Measurements from ENCODE around the gene SCYL1.

Gene SCYL1

GRCh38 chr11:65496304-65497140, 28.4 kb upstream of the SCYL1 start:
- Histone ChIP-seq H3K27ac (ENCODE audit: low read length) (peak overlapping the region; percentile 100), H3K27me3 (ENCODE audit: control insufficient read depth in 1 of 2, insufficient read depth in 2 of 2, low read length in 2 of 2) (no peaks in the 10 kb centered on the region), H3K9me3 (ENCODE audit: control insufficient read depth in 2 of 2, low read length in 2 of 2) (no peaks in the 10 kb centered on the region), H3K9ac (ENCODE audit: low read length in 2 of 2) (peak overlapping the region; percentile 90 to 91), H3K4me3 (ENCODE audit: low read length in 2 of 2) (peak overlapping the region; percentile 64 to 72), H3K36me3 (ENCODE audit: control insufficient read depth in 2 of 2, insufficient read depth in 2 of 2, low read length in 2 of 2) (peaks cover 9 to 14% of the 10 kb centered on the region in 2 donors), H3K4me1 (ENCODE audit: control insufficient read depth, insufficient read depth, low read length) (peaks cover 61% of the 10 kb centered on the region)

- Histone ChIP-seq H3K36me3 (ENCODE audit: control insufficient read depth in 2 of 2, insufficient read depth in 2 of 2, low read length in 2 of 2) (peaks cover 14 to 23% of the 10 kb centered on the region in 2 donors), H3K4me1 (ENCODE audit: control insufficient read depth, insufficient read depth, low read length) (peaks cover 53% of the 10 kb centered on the region), H3K4me3 (ENCODE audit: low read length in 2 of 2) (peak overlapping the region; percentile 91 to 97)
Measured at GRCh38 chr11:65497141-65498041, 27.5 kb upstream of the SCYL1 start.

GRCh38 chr11:65498042-65498726, 26.7 kb upstream of the SCYL1 start:
- Histone ChIP-seq H3K36me3 (ENCODE audit: control insufficient read depth in 2 of 2, insufficient read depth in 2 of 2, low read length in 2 of 2) (peaks cover 21 to 31% of the 10 kb centered on the region in 2 donors), H3K4me3 (ENCODE audit: low read length in 2 of 2) (peak overlapping the region; percentile 91 to 97), H3K27ac (ENCODE audit: low read length) (peak overlapping the region; percentile 100), H3K9ac (ENCODE audit: low read length in 2 of 2) (peak overlapping the region; percentile 98 to 99), H3K4me1 (ENCODE audit: control insufficient read depth, insufficient read depth, low read length) (peaks cover 45% of the 10 kb centered on the region), H3K9me3 (ENCODE audit: control insufficient read depth in 2 of 2, low read length in 2 of 2) (no peaks in the 10 kb centered on the region), H3K27me3 (ENCODE audit: control insufficient read depth in 1 of 2, insufficient read depth in 2 of 2, low read length in 2 of 2) (no peaks in the 10 kb centered on the region)

More at GRCh38 chr11:65497141-65498041, 27.5 kb upstream of the SCYL1 start:
- H3K27me3 ChIP-seq (ENCODE audit: control insufficient read depth in 1 of 2, insufficient read depth in 2 of 2, low read length in 2 of 2): no peaks in the 10 kb centered on the region
- H3K27ac ChIP-seq (ENCODE audit: low read length): peak overlapping the region; percentile 100
- H3K9ac ChIP-seq (ENCODE audit: low read length in 2 of 2): peak overlapping the region; percentile 98 to 99
- no peaks in the 10 kb centered on the region for H3K9me3 ChIP-seq (ENCODE audit: control insufficient read depth in 2 of 2, low read length in 2 of 2)

- Histone ChIP-seq H3K9me3 (ENCODE audit: control insufficient read depth in 2 of 2, low read length in 2 of 2) (no peaks in the 10 kb centered on the region), H3K4me3 (ENCODE audit: low read length in 2 of 2) (peak overlapping the region; percentile 91 to 97), H3K27ac (ENCODE audit: low read length) (peak overlapping the region; percentile 100), H3K4me1 (ENCODE audit: control insufficient read depth, insufficient read depth, low read length) (peaks cover 40% of the 10 kb centered on the region), H3K36me3 (ENCODE audit: control insufficient read depth in 2 of 2, insufficient read depth in 2 of 2, low read length in 2 of 2) (peaks cover 23 to 35% of the 10 kb centered on the region in 2 donors), H3K27me3 (ENCODE audit: control insufficient read depth in 1 of 2, insufficient read depth in 2 of 2, low read length in 2 of 2) (no peaks in the 10 kb centered on the region), H3K9ac (ENCODE audit: low read length in 2 of 2) (peak overlapping the region; percentile 98 to 99)
Measured at GRCh38 chr11:65498727-65498976, 26.2 kb upstream of the SCYL1 start.

- Histone ChIP-seq H3K4me1 (ENCODE audit: control insufficient read depth, insufficient read depth, low read length) (peaks cover 35% of the 10 kb centered on the region), H3K27me3 (ENCODE audit: control insufficient read depth in 1 of 2, insufficient read depth in 2 of 2, low read length in 2 of 2) (no peaks in the 10 kb centered on the region), H3K9ac (ENCODE audit: low read length in 2 of 2) (peak within 1 kb of the TSS; percentile 98 to 99), H3K36me3 (ENCODE audit: control insufficient read depth in 2 of 2, insufficient read depth in 2 of 2, low read length in 2 of 2) (peaks cover 28 to 40% of the 10 kb centered on the region in 2 donors), H3K9me3 (ENCODE audit: control insufficient read depth in 2 of 2, low read length in 2 of 2) (no peaks in the 10 kb centered on the region), H3K27ac (ENCODE audit: low read length) (peak within 1 kb of the TSS; percentile 100), H3K4me3 (ENCODE audit: low read length in 2 of 2) (peak within 1 kb of the TSS; percentile 91 to 97)
Measured at GRCh38 chr11:65498977-65499712, 25.7 kb upstream of the SCYL1 start, which contains the start of gene MALAT1. Gene MALAT1 (plus strand): TSS chr11:65499045.

GRCh38 chr11:65499713-65500386, 25.0 kb upstream of the SCYL1 start:
- H3K36me3 ChIP-seq (ENCODE audit: control insufficient read depth in 2 of 2, insufficient read depth in 2 of 2, low read length in 2 of 2): peaks cover 35 to 47% of the 10 kb centered on the region in 2 donors
- peaks cover 34% of the 10 kb centered on the region for H3K4me1 ChIP-seq (ENCODE audit: control insufficient read depth, insufficient read depth, low read length)
- no peaks in the 10 kb centered on the region for H3K27me3 ChIP-seq (ENCODE audit: control insufficient read depth in 1 of 2, insufficient read depth in 2 of 2, low read length in 2 of 2)
- H3K9me3 ChIP-seq (ENCODE audit: control insufficient read depth in 2 of 2, low read length in 2 of 2): no peaks in the 10 kb centered on the region
- H3K9ac ChIP-seq (ENCODE audit: low read length in 2 of 2): peak overlapping the region; percentile 98 to 99
- peak overlapping the region; percentile 91 to 97 for H3K4me3 ChIP-seq (ENCODE audit: low read length in 2 of 2)
- H3K27ac ChIP-seq (ENCODE audit: low read length): peak overlapping the region; percentile 100

- peaks cover 37% of the 10 kb centered on the region for H3K4me1 ChIP-seq (ENCODE audit: control insufficient read depth, insufficient read depth, low read length)
- H3K36me3 ChIP-seq (ENCODE audit: control insufficient read depth in 2 of 2, insufficient read depth in 2 of 2, low read length in 2 of 2): peaks cover 42 to 54% of the 10 kb centered on the region in 2 donors
- H3K27ac ChIP-seq (ENCODE audit: low read length): peak overlapping the region; percentile 100
- H3K4me3 ChIP-seq (ENCODE audit: low read length in 2 of 2): peak overlapping the region; percentile 91 to 97
- H3K9ac ChIP-seq (ENCODE audit: low read length in 2 of 2): peak overlapping the region; percentile 98 to 99
- no peaks in the 10 kb centered on the region for H3K9me3 ChIP-seq (ENCODE audit: control insufficient read depth in 2 of 2, low read length in 2 of 2)
- no peaks in the 10 kb centered on the region for H3K27me3 ChIP-seq (ENCODE audit: control insufficient read depth in 1 of 2, insufficient read depth in 2 of 2, low read length in 2 of 2)
Measured at GRCh38 chr11:65500387-65501185, 24.3 kb upstream of the SCYL1 start.

- peak overlapping the region; percentile 98 to 99 for H3K9ac ChIP-seq (ENCODE audit: low read length in 2 of 2)
- H3K4me1 ChIP-seq (ENCODE audit: control insufficient read depth, insufficient read depth, low read length): peaks cover 35% of the 10 kb centered on the region
- H3K27ac ChIP-seq (ENCODE audit: low read length): peak overlapping the region; percentile 100
- H3K9me3 ChIP-seq (ENCODE audit: control insufficient read depth in 2 of 2, low read length in 2 of 2): no peaks in the 10 kb centered on the region
- no peaks in the 10 kb centered on the region for H3K27me3 ChIP-seq (ENCODE audit: control insufficient read depth in 1 of 2, insufficient read depth in 2 of 2, low read length in 2 of 2)
- H3K4me3 ChIP-seq (ENCODE audit: low read length in 2 of 2): peak overlapping the region; percentile 91 to 97
- H3K36me3 ChIP-seq (ENCODE audit: control insufficient read depth in 2 of 2, insufficient read depth in 2 of 2, low read length in 2 of 2): peaks cover 47 to 59% of the 10 kb centered on the region in 2 donors
Measured at GRCh38 chr11:65501186-65501471, 23.8 kb upstream of the SCYL1 start.
